Stimulated activated naive CD8-positive, alpha-beta T cell treated with anti-CD3 and anti-CD28 coated beads, Interleukin-15, Interleukin-2, amounts not matched to agents 100 ng/mL and 50 ng/mL, for 24 hours (primary cell): ENCODE data around the gene SPACA9.

Experiments
- H3K27ac Mint-ChIP-seq: one replicate; pipeline ENCODE4 v1.8.0; 2021; ENCODE audit warnings: mild to moderate bottlenecking, mixed read lengths
- H3K27me3 Mint-ChIP-seq: one replicate; pipeline ENCODE4 v1.8.0; 2021; ENCODE audit warnings: mixed read lengths
- H3K36me3 Mint-ChIP-seq: one replicate; pipeline ENCODE4 v1.8.0; 2021; ENCODE audit warnings: low read depth, mixed read lengths
- H3K4me1 Mint-ChIP-seq: one replicate; pipeline ENCODE4 v1.8.0; 2021; ENCODE audit warnings: low read depth, mixed read lengths
- H3K4me3 Mint-ChIP-seq: one replicate; pipeline ENCODE4 v1.8.0; 2021; ENCODE audit warnings: mild to moderate bottlenecking, mixed read lengths
- H3K9me3 Mint-ChIP-seq: one replicate; pipeline ENCODE4 v1.8.0; 2021; ENCODE audit warnings: mixed read lengths

Gene SPACA9

GRCh38 chr9:132855904-132856303, 22.8 kb upstream of the SPACA9 start:
- Mint-ChIP-seq H3K9me3 (no peaks in the 10 kb centered on the region), H3K4me1 (peaks cover 11% of the 10 kb centered on the region), H3K4me3 (no peak overlapping the region), H3K27me3 (no peaks in the 10 kb centered on the region), H3K27ac (no peak overlapping the region), H3K36me3 (no peaks in the 10 kb centered on the region)

DNA sequence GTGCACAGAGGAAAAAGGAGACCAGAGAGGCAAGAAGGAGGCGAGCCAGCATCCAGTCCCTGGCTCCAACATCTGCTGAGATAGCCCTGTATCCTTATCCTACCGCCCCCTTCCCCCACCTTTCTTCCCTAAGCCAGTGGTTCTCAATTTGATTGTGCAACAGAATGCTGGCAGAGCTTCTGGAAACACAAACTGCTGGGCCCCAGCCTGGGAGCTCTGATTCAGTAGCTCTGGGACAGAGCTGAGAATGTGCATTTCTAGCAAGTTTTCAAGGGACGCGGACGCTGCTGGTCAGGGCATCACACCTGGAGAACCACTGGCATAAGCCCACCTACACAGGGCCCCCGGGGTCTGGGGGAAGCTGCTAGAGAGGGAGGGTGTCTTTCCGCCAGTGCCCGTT, 21.7 kb upstream of the SPACA9 start:
- H3K27me3 Mint-ChIP-seq: no peaks in the 10 kb centered on the region
- no peak overlapping the region for H3K27ac Mint-ChIP-seq
- no peaks in the 10 kb centered on the region for H3K9me3 Mint-ChIP-seq
- peaks cover 4% of the 10 kb centered on the region for H3K4me1 Mint-ChIP-seq
- no peak overlapping the region for H3K4me3 Mint-ChIP-seq
- H3K36me3 Mint-ChIP-seq: no peaks in the 10 kb centered on the region

DNA sequence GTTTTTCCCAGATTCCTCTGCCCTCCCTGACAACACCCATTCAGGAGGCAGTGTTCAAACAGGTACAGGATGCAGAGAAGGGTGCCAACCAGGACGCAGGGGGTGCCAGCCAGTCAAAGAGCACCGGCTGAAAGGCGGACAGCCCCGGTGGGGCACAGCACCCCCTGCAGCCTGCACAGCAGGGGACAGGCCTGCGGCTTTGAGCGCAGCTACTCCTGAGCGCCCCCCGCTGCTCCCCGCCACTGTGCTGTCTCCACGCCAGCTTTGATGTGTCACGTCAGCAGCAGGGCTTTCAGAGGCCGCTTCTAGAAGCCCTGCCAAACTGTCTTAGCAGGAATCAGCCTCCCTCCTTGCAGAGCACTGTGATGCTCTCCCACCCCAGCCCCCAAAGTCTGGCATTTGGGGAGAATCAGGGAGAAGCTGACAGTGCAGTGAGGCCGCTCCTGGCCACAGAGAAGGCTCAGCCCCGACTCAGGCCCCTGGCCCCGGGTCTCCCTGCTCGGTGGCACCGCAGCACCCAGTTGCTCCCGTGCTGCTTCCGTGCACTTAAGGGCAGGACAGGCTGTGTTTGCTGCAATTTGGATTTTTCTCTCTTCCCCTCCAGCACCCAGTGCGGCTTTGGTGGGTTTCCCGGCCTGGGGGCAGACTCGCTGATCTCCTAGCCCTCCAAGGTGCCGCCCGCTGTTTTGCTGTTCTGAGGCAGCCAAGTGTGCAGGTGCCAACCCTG, 20.9 kb upstream of the SPACA9 start:
- Mint-ChIP-seq H3K9me3 (no peaks in the 10 kb centered on the region), H3K27ac (no peak overlapping the region), H3K4me1 (peaks cover 4% of the 10 kb centered on the region), H3K4me3 (no peak overlapping the region), H3K36me3 (no peaks in the 10 kb centered on the region), H3K27me3 (no peaks in the 10 kb centered on the region)

DNA sequence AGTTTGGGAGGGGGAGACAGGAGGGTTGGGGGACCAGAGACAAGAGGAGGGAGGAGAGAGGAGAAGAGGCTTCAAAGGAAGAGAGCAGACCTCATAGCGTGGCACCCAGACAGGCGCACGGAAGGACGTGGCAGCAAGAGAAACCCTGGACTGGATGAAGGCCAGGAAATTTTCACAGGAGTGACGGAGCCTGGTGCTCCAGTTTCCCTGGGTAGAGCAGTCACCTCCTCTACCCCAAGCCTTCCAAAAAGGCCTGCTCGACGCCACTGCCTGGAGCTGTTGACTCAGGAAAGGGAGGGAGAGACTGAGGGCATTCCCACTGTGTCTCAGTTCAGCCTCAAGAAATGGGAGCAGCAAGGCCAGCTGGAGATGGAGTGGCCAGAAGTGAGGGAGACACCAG, 19.9 kb upstream of the SPACA9 start:
- no peaks in the 10 kb centered on the region for H3K27me3 Mint-ChIP-seq
- H3K9me3 Mint-ChIP-seq: no peaks in the 10 kb centered on the region
- no peaks in the 10 kb centered on the region for H3K36me3 Mint-ChIP-seq
- H3K4me1 Mint-ChIP-seq: peaks cover 4% of the 10 kb centered on the region
- no peak overlapping the region for H3K4me3 Mint-ChIP-seq
- no peak overlapping the region for H3K27ac Mint-ChIP-seq

- no peak overlapping the region for H3K4me3 Mint-ChIP-seq
- H3K4me1 Mint-ChIP-seq: no peaks in the 10 kb centered on the region
- no peaks in the 10 kb centered on the region for H3K27me3 Mint-ChIP-seq
- no peaks in the 10 kb centered on the region for H3K9me3 Mint-ChIP-seq
- no peak overlapping the region for H3K27ac Mint-ChIP-seq
- H3K36me3 Mint-ChIP-seq: no peaks in the 10 kb centered on the region
These were observed 17.0 kb upstream of the SPACA9 start for GRCh38 chr9:132861666-132862065.

DNA sequence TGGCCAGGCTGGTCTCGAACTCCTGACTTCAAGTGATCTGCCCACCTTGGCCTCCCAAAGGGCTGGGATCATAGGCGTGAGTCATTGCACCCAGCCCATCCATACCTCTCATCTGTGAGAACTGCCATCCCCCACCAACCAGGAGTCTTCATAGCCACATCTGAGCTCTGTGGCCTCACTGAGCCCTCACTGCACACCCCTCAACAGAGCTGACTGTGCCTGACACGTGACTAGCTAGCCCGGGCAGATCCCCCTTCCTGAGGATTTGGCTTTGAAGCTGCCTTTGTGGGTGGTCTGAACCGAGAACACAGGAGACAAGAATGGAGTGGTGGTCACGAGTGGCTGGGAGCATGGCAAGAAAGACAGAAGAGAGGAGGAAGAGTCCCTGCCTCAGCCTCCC, 16.2 kb upstream of the SPACA9 start:
- H3K9me3 Mint-ChIP-seq: no peaks in the 10 kb centered on the region
- no peaks in the 10 kb centered on the region for H3K27me3 Mint-ChIP-seq
- H3K4me1 Mint-ChIP-seq: no peaks in the 10 kb centered on the region
- no peaks in the 10 kb centered on the region for H3K36me3 Mint-ChIP-seq
- no peak overlapping the region for H3K27ac Mint-ChIP-seq
- H3K4me3 Mint-ChIP-seq: no peak overlapping the region

- no peaks in the 10 kb centered on the region for H3K27me3 Mint-ChIP-seq
- H3K27ac Mint-ChIP-seq: no peak overlapping the region
- no peaks in the 10 kb centered on the region for H3K9me3 Mint-ChIP-seq
- no peaks in the 10 kb centered on the region for H3K4me1 Mint-ChIP-seq
- no peaks in the 10 kb centered on the region for H3K36me3 Mint-ChIP-seq
- no peak overlapping the region for H3K4me3 Mint-ChIP-seq
These were observed 15.6 kb upstream of the SPACA9 start for GRCh38 chr9:132863096-132863495.

- Mint-ChIP-seq H3K27ac (no peak overlapping the region), H3K9me3 (no peaks in the 10 kb centered on the region), H3K4me1 (no peaks in the 10 kb centered on the region), H3K36me3 (no peaks in the 10 kb centered on the region), H3K4me3 (no peak overlapping the region), H3K27me3 (no peaks in the 10 kb centered on the region)
These were observed 14.4 kb upstream of the SPACA9 start for GRCh38 chr9:132864277-132864676.

- H3K4me3 Mint-ChIP-seq: no peak overlapping the region
- no peak overlapping the region for H3K27ac Mint-ChIP-seq
- no peaks in the 10 kb centered on the region for H3K4me1 Mint-ChIP-seq
- H3K36me3 Mint-ChIP-seq: no peaks in the 10 kb centered on the region
- H3K27me3 Mint-ChIP-seq: no peaks in the 10 kb centered on the region
- H3K9me3 Mint-ChIP-seq: no peaks in the 10 kb centered on the region
These were observed 14.0 kb upstream of the SPACA9 start for GRCh38 chr9:132864691-132865090.

DNA sequence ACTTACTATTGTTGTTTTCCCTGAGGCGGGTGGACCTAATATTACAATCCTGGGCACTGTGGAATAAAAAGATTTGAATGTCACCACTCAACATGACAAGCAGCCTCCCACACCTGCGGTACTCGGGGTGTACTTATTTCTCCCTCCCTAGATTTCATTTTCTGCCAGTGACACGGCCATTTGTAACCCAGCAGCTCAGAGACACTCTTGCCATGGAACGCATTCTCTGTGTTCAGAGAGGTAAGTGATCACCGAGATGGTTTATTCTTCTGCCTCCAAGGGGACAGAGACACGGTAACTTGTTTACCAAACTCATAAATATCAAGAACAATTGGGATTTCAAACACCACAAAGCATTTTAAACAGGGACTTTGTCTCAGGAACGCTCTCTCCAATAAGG, 11.8 kb upstream of the SPACA9 start:
- Mint-ChIP-seq H3K4me3 (no peak overlapping the region), H3K4me1 (no peaks in the 10 kb centered on the region)

DNA sequence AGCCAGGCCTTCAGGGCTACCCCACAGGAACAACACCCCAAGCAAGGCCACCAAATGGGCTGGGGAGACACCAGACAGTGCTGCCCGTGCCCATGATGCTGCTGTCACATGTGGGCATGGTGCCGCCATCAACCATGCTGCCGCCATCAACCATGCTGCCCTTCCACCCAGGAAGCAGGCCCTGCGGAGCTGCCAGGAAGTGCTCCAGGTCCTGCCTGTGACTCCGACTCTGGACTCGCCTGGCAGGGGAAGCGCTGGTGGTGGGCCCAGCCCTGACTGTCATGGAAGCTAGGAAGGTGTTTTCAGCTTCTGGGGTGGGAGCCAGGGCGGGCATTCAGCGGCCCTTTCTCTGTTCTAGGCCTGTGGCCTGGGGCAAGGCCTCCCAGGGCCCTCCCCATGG, 9.4 kb upstream of the SPACA9 start:
- no peaks in the 10 kb centered on the region for H3K27me3 Mint-ChIP-seq
- no peak overlapping the region for H3K4me3 Mint-ChIP-seq
- H3K4me1 Mint-ChIP-seq: peaks cover 8% of the 10 kb centered on the region
- H3K27ac Mint-ChIP-seq: no peak overlapping the region
- H3K36me3 Mint-ChIP-seq: no peaks in the 10 kb centered on the region
- no peaks in the 10 kb centered on the region for H3K9me3 Mint-ChIP-seq

More for the DNA sequence above, 11.8 kb upstream of the SPACA9 start:
- no peaks in the 10 kb centered on the region for H3K36me3 Mint-ChIP-seq
- no peak overlapping the region for H3K27ac Mint-ChIP-seq
- no peaks in the 10 kb centered on the region for H3K27me3 Mint-ChIP-seq
- no peaks in the 10 kb centered on the region for H3K9me3 Mint-ChIP-seq

DNA sequence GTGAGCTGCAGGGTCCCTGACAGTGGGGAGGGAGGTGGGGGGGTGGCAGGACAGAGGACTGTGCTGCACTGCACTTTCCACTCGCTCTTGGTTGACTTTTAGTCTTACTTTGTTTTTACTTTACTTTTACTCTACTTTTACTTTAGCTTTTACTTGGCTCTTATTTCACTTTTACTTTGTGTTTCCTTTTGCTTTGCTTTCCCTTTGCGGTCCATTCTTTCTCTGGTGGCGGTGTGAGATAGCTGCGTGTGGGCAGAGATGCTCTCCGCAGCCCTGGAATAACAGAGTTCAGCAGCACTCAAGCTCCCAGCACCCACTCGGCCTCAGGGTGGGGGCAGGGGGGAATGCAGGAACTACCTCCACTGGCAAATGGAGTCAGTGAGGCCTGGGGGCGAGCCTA, 5.3 kb upstream of the SPACA9 start:
- H3K4me3 Mint-ChIP-seq: peak overlapping the region; percentile 28
- H3K4me1 Mint-ChIP-seq: peaks cover 11% of the 10 kb centered on the region
- H3K9me3 Mint-ChIP-seq: no peaks in the 10 kb centered on the region
- no peaks in the 10 kb centered on the region for H3K36me3 Mint-ChIP-seq
- no peaks in the 10 kb centered on the region for H3K27me3 Mint-ChIP-seq
- H3K27ac Mint-ChIP-seq: peak overlapping the region; percentile 68

GRCh38 chr9:132875159-132875558, 3.5 kb upstream of the SPACA9 start:
- H3K36me3 Mint-ChIP-seq: no peaks in the 10 kb centered on the region
- H3K9me3 Mint-ChIP-seq: no peaks in the 10 kb centered on the region
- no peaks in the 10 kb centered on the region for H3K27me3 Mint-ChIP-seq
- peaks cover 23% of the 10 kb centered on the region for H3K4me1 Mint-ChIP-seq
- no peak overlapping the region for H3K4me3 Mint-ChIP-seq
- no peak overlapping the region for H3K27ac Mint-ChIP-seq

DNA sequence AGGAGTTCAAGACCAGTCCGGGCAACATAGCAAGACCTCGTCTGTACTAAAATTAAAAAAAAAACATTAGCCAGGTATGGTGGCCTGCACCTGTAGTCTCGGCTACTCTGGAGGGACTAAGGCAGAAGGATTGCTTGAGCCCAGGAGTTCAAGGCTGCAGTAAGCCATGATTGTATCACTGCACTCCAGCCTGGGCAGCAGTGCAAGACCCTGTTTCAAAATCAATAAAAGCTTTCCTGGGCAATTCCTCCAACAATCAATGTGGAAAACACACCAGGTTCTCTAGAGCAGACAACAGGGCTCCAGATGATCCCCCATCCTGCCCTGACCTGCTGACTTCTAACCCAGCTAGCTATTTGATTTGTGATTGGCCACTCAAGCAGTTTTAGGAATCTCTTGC, 1.8 kb upstream of the SPACA9 start:
- H3K36me3 Mint-ChIP-seq: no peaks in the 10 kb centered on the region
- H3K9me3 Mint-ChIP-seq: no peaks in the 10 kb centered on the region
- H3K4me3 Mint-ChIP-seq: peak overlapping the region; percentile 78
- no peak overlapping the region for H3K27ac Mint-ChIP-seq
- H3K27me3 Mint-ChIP-seq: no peaks in the 10 kb centered on the region
- peaks cover 23% of the 10 kb centered on the region for H3K4me1 Mint-ChIP-seq

GRCh38 chr9:132877458-132877823, 1.3 kb upstream of the SPACA9 start:
- peak overlapping the region; percentile 78 for H3K4me3 Mint-ChIP-seq
- peaks cover 23% of the 10 kb centered on the region for H3K4me1 Mint-ChIP-seq
- no peak overlapping the region for H3K27ac Mint-ChIP-seq
- no peaks in the 10 kb centered on the region for H3K9me3 Mint-ChIP-seq
- H3K27me3 Mint-ChIP-seq: no peaks in the 10 kb centered on the region
- no peaks in the 10 kb centered on the region for H3K36me3 Mint-ChIP-seq
